ENCODE measurements around the gene CTRL. TPM values are rescaled to one million over a fixed set of nuclear protein-coding genes. Genes with fewer than 3 reads are reported as not detected.

The CTRL gene
- total RNA-seq, 4 donors from 2014 or later = 0.27 TPM; not detected in 3

DNA sequence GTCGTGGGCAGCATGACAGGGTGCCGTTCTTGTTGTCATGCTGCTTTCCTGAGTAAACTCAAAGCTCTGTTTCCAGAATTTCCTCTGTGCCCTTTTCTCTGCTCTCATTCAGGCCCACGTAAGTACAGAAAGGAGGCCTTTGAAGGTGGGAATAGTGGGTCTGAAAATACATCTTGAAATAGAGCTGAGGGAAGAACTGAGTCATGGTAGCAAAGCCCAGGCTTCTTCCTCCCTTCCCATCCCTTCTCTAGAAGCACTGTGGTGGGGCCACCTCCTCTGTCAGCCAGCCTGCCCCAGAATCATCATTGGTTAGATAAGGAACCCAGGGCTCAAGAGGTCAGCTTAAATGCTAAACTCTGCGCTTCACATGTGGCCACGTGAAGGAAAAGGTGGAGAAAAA is 9.4 kb downstream of the CTRL start:
- Histone ChIP-seq H3K4me3 (no peak overlapping the region), H3K9me3 (no peaks in the 10 kb centered on the region), H3K36me3 (peaks cover 0 to 2% of the 10 kb centered on the region in 2 donors), H3K27ac (peak overlapping the region in 2 of 4 donors; percentile 81 to 96), H3K4me1 (peaks cover 80 to 91% of the 10 kb centered on the region in 2 donors), H3K27me3 (no peaks in the 10 kb centered on the region)
- in situ Hi-C loops (cut with MboI; ENCODE audit: low sequenced_read_pairs in 4 of 4) = loop anchor here in 3 of 4 donors (10.0 kb wide), 2 partner anchors 97 to 107 kb away; no protein-coding TSS in a partner anchor
- no peak for ATAC-seq
- no peak for DNase-seq
- intact Hi-C loops (cut with DNase I; ENCODE audit: low total_unique reads) = loop anchor here (10.0 kb wide), 1 partner anchor 247 kb away; no protein-coding TSS in a partner anchor
- TF ChIP-seq POLR2A (IDR thresholded peaks at IDR 0.05) = no peak
- TF ChIP-seq, protein P1, sequence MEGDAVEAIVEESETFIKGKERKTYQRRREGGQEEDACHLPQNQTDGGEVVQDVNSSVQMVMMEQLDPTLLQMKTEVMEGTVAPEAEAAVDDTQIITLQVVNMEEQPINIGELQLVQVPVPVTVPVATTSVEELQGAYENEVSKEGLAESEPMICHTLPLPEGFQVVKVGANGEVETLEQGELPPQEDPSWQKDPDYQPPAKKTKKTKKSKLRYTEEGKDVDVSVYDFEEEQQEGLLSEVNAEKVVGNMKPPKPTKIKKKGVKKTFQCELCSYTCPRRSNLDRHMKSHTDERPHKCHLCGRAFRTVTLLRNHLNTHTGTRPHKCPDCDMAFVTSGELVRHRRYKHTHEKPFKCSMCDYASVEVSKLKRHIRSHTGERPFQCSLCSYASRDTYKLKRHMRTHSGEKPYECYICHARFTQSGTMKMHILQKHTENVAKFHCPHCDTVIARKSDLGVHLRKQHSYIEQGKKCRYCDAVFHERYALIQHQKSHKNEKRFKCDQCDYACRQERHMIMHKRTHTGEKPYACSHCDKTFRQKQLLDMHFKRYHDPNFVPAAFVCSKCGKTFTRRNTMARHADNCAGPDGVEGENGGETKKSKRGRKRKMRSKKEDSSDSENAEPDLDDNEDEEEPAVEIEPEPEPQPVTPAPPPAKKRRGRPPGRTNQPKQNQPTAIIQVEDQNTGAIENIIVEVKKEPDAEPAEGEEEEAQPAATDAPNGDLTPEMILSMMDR (IDR thresholded peaks at IDR 0.05 in 4 of 5, conservative IDR thresholded peaks at IDR 0.05 in 1 of 5) = no peak

DNA sequence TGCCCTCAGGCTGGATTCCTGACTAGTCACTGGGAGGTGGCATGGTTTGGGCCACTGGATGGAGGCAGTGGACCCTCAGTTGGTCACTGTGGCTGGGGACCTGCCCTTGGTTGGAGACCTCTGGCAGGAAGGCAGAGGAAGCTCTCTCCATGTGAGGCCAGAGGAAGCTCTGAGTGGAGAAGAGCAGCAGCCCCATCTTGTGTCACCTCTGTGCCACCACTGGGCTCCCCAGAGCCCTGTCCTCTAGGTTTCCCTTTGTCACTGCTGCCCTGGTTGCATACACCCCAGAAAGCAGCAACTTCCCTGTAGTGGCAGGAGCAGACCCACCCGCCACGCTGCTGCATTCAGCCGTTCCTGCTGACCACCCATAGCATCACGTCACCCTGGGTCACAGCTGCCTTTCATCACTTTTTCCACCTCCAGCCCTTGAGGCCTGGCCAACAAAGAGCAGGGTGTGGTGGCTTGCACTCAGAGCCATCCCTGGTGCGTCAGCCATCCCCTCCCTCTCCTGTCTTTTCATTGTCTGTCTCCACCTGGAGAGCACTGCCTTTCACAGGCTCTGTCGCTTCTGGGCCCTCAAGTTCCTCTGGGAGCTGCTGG is 11.9 kb downstream of the CTRL start:
- DNase-seq (no peak), ATAC-seq (no peak)
- no peaks in the 10 kb centered on the region for H3K36me3 ChIP-seq
- intact Hi-C loops (cut with DNase I; ENCODE audit: low total_unique reads) = loop anchor here (10.0 kb wide), 1 partner anchor 245 kb away; no protein-coding TSS in a partner anchor
- in situ Hi-C loops (cut with MboI; ENCODE audit: low sequenced_read_pairs in 4 of 4) = loop anchor here in 3 of 4 donors (10.0 kb wide), 2 partner anchors 95 to 105 kb away; no protein-coding TSS in a partner anchor
- H3K4me3 ChIP-seq = no peak overlapping the region
- peaks cover 86 to 91% of the 10 kb centered on the region in 2 donors for H3K4me1 ChIP-seq
- H3K9me3 ChIP-seq = no peaks in the 10 kb centered on the region
- TF ChIP-seq POLR2A (IDR thresholded peaks at IDR 0.05) = no peak
- TF ChIP-seq, protein P1 (IDR thresholded peaks at IDR 0.05 in 4 of 5, conservative IDR thresholded peaks at IDR 0.05 in 1 of 5) = peak in 2 of 5 experiments; percentile 39 to 48
- peak overlapping the region; percentile 86 to 99 (median 95) for H3K27ac ChIP-seq
- H3K27me3 ChIP-seq = no peaks in the 10 kb centered on the region

DNA sequence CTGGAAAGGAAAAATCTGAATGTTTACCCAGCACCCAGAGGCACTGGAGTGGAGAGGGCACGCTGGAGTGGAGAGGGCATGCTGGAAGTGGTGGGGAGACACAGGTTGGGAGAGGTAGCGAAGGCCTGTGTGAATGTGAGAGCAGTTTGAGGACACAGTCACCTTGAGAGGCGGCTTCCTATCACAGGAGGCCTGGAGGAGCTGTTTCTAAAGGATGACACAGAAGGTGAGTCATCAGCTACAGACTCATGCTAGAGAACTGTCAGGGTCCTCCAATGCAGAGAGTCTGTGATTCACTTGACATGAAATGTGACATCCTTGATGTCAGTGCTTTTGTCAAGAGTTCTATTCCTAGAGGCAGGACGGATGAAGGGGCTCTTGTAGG is 13.8 kb downstream of the CTRL start:
- peak overlapping the region; percentile 86 to 99 (median 95) for H3K27ac ChIP-seq
- intact Hi-C loops (cut with DNase I; ENCODE audit: low total_unique reads) = loop anchor here (1.0 to 2.0 kb wide), 2 partner anchors 25 to 35 kb away; partner anchors contain the start of gene PSKH1
- ATAC-seq = peak; percentile 92

DNA sequence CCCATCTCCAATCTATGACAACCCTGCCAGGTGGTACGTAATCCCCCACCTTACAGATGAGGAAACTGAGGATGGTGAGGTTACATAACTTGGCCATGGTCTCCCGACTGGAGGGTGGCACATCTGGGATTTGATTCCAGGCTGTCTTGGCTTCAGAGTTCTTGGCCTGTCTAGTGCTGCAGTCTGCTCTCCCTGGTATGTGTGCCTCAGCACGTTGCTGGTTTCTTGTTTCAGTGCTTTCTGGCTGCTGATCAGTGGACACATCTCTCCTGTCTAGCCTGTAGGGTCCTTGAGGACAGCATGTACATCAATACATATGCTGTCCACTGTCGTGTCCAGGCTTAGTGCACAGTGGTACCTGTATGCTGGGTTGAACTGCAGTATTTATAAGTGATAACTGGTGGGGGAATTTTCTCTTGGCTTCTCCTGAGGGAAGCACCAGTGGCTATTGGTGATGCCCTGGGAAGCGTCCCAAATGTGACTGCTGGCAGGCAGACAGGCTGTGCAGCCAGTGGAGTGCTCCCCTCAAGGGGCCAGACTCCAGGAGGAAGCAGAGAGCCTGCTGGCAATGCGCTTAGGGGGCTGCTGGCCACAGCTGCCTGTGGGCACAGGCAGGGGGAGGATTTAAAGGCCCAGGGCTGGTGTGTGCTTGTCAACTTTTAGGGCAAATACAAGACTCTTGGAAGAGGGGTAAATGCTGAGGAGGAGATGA is 14.4 kb downstream of the CTRL start:
- ATAC-seq (peak; percentile 85 to 87), DNase-seq (peak; percentile 60 to 85)
- Histone ChIP-seq H3K4me1 (peaks cover 77% of the 10 kb centered on the region in 2 donors), H3K27ac (peak overlapping the region; percentile 86 to 99 (median 95)), H3K9me3 (no peaks in the 10 kb centered on the region), H3K36me3 (no peaks in the 10 kb centered on the region), H3K4me3 (no peak overlapping the region), H3K27me3 (no peaks in the 10 kb centered on the region)
- TF ChIP-seq, protein P1 (IDR thresholded peaks at IDR 0.05 in 4 of 5, conservative IDR thresholded peaks at IDR 0.05 in 1 of 5) = no peak
- no peak for TF ChIP-seq POLR2A (IDR thresholded peaks at IDR 0.05)
- in situ Hi-C loops (cut with MboI; ENCODE audit: low sequenced_read_pairs in 4 of 4) = no loop called here
- intact Hi-C loops (cut with DNase I; ENCODE audit: low total_unique reads) = loop anchor here (1.0 to 2.0 kb wide), 2 partner anchors 24 to 34 kb away; partner anchors contain the start of gene PSKH1

More for the DNA sequence above, 13.8 kb downstream of the CTRL start:
- Histone ChIP-seq H3K4me1 (peaks cover 78 to 80% of the 10 kb centered on the region in 2 donors), H3K27me3 (no peaks in the 10 kb centered on the region), H3K4me3 (no peak overlapping the region), H3K9me3 (no peaks in the 10 kb centered on the region), H3K36me3 (no peaks in the 10 kb centered on the region)
- peak; percentile 67 to 86 for DNase-seq
- in situ Hi-C loops (cut with MboI; ENCODE audit: low sequenced_read_pairs in 4 of 4) = no loop called here
- TF ChIP-seq, protein P1 (IDR thresholded peaks at IDR 0.05 in 4 of 5, conservative IDR thresholded peaks at IDR 0.05 in 1 of 5) = no peak
- peak in 1 of 2 donors; percentile 36 for TF ChIP-seq POLR2A (IDR thresholded peaks at IDR 0.05)
